Endothelial cell of umbilical vein (primary cell): ENCODE data around the gene IFI27.

Experiments
- CTCF ChIP-seq, 2 donors: IDR thresholded peaks; 1 replicate in 1 of 2; 2 replicates in 1 of 2; pipeline ENCODE4 v1.5.1; 2011; ENCODE audit warnings: low read length in 2 of 2, mild to moderate bottlenecking in 2 of 2, moderate library complexity in 2 of 2, control low read depth in 1 of 2, inconsistent platforms in 1 of 2, low read depth in 1 of 2; ENCODE audit not compliant: insufficient read depth in 1 of 2; ENCODE audit errors: extremely low read depth in 1 of 2
- POLR2A ChIP-seq: IDR thresholded peaks from 2 replicates; pipeline ENCODE4 v1.6.1; 2012; ENCODE audit warnings: low read depth, mild to moderate bottlenecking, control low read depth, low read length

GRCh38 chr14:94129111-94129757, 18.7 kb downstream of the IFI27 start, which contains the start of gene IFI27L2:
- TF ChIP-seq CTCF (IDR thresholded peaks at IDR 0.05; ENCODE audit: extremely low read depth in 1 of 2, insufficient read depth in 1 of 2, low read depth in 1 of 2, low read length in 2 of 2) (peak in 1 of 2 donors; percentile 20), POLR2A (no peak)
